ENCODE data around the gene RUNX2. TPM values are rescaled to one million over a fixed set of nuclear protein-coding genes. Genes with fewer than 3 reads are reported as not detected.

The RUNX2 gene
- total and polyA plus RNA-seq, 2 of the 8 experiments (the other 6 are each of a cell fraction or from before 2014, with no cell fraction given), result 0.26 to 1.2 TPM

DNA sequence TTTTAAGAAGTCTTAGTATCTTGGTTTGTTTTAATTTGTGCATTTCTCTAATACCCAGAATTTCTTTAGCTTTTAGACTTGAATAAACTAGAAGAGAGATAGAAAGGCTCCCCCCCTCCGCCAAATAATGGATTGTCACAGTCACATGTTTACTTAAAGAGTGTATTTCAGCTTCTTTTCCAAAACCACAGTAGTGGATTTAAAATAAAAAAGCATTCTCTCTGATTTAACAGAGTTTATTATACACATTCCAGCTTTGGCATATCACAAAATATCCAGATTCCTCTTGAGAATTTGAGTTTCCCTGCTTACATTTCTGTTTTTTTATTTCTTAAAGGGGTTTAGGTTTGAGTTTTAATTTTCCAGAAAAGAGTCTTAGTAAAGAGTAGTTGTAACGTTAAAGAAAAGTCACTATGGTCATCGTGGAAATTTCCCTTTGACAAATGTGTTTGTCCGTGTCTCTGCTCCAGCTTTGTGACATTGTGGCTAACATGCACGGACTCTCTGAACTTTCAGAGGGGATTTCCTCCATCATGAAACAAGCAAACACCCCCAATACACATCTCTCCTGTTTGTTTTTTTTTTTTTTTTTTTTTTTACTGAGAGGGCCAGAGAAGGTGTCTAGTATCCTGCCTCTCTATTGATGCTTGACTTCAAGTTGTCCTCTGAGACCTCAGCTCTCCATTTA, 163.1 kb downstream of the RUNX2 start:
- Histone ChIP-seq H3K23ac (ENCODE audit: insufficient read length) (no peak overlapping the region), H3K79me2 (ENCODE audit: control insufficient read depth in 1 of 2, insufficient read depth in 2 of 2, low read length in 2 of 2) (no peaks in the 10 kb centered on the region), H3K4me3 (ENCODE audit: extremely low read depth in 1 of 4, insufficient read depth in 2 of 4, low read depth in 3 of 4, low read length in 4 of 4) (no peak overlapping the region), H4K5ac (ENCODE audit: insufficient read length, low read depth, low read length) (no peak overlapping the region), H3K23me2 (ENCODE audit: low read depth, low read length) (no peaks in the 10 kb centered on the region), H2AFZ (ENCODE audit: low read length) (no peak overlapping the region), H2BK20ac (ENCODE audit: low read length) (no peak overlapping the region), H2AK5ac (ENCODE audit: low read depth, low read length) (no peak overlapping the region), H3K18ac (ENCODE audit: extremely low read depth, low read length) (no peak overlapping the region), H3K79me1 (ENCODE audit: low read depth, low read length) (no peaks in the 10 kb centered on the region), H3K56ac (replicated peaks; ENCODE audit: insufficient read length, low read depth, low read length) (no peak overlapping the region), H4K20me1 (replicated peaks in 1 of 2; ENCODE audit: control insufficient read depth in 1 of 2, insufficient read depth in 2 of 2, low read length in 2 of 2) (no peaks in the 10 kb centered on the region), H3K36me3 (ENCODE audit: control insufficient read depth in 2 of 4, insufficient read depth in 4 of 4, low read length in 3 of 4) (no peaks in the 10 kb centered on the region), H3K4me1 (replicated peaks in 1 of 4; ENCODE audit: control insufficient read depth in 3 of 4, insufficient read depth in 4 of 4, low read length in 3 of 4) (peaks cover 0 to 3% (median 0%) of the 10 kb centered on the region in 4 experiments; a peak in 1 of 7 replicates), H2BK12ac (ENCODE audit: low read depth, low read length) (no peak overlapping the region), H3K9ac (replicated peaks in 1 of 4; ENCODE audit: extremely low read depth in 1 of 4, low read depth in 3 of 4, low read length in 3 of 4) (no peak overlapping the region), H3K4me2 (ENCODE audit: insufficient read depth in 1 of 2, low read depth in 2 of 2, low read length in 2 of 2) (no peak overlapping the region), H3K27me3 (replicated peaks in 1 of 4; ENCODE audit: control insufficient read depth in 3 of 4, extremely low read depth in 1 of 4, insufficient read depth in 3 of 4, low read length in 3 of 4) (no peaks in the 10 kb centered on the region), H2BK15ac (ENCODE audit: low read length) (no peak overlapping the region), H4K91ac (replicated peaks; ENCODE audit: insufficient read length, low read length) (no peak overlapping the region), H3K4ac (replicated peaks; ENCODE audit: insufficient read length, low read depth, low read length) (no peak overlapping the region), H3K27ac (ENCODE audit: low read depth, low read length) (no peak overlapping the region), H3K9me3 (ENCODE audit: insufficient read depth in 2 of 2, low read depth in 1 of 2, low read length in 1 of 2) (no peaks in the 10 kb centered on the region), H3K14ac (ENCODE audit: insufficient read length) (no peak overlapping the region), H4K8ac (ENCODE audit: extremely low read depth, insufficient read depth, low read length) (no peak overlapping the region), H2BK5ac (ENCODE audit: low read depth, low read length) (no peak overlapping the region), H2BK120ac (replicated peaks; ENCODE audit: low read depth, low read length) (no peak overlapping the region)
- ChIA-PET CTCF (ENCODE audit: partially characterized antibody) (interaction anchor here (1.1 to 6.4 kb wide), 2 partner anchors 10 to 141 kb away, joined by 3 to 38 read pairs; no protein-coding TSS in a partner anchor), POLR2A (ENCODE audit: partially characterized antibody) (no interaction called here)
- WGBS, 2 experiments (ENCODE audit: extremely low coverage in 1 of 2, insufficient coverage in 1 of 2, insufficient read length in 1 of 2, insufficient replicate concordance in 2 of 2, low coverage in 1 of 2, low lambda C conversion rate in 2 of 2, missing lambda C conversion rate in 1 of 2), result 88% methylated on average over 5 of the region's 5 CpGs; no CpG with 5 or more reads in 1 of the 2 experiments
- FAIRE-seq (no peak), DNase-seq (ENCODE audit: low read depth in 1 of 2, low spot score in 2 of 2) (no peak)
- TF ChIP-seq KDM4A (IDR thresholded peaks at IDR 0.05; ENCODE audit: low read depth, low read length, severe bottlenecking) (no peak), TBP (IDR thresholded peaks at IDR 0.05; ENCODE audit: low read depth, low read length) (no peak), CBX8 (IDR thresholded peaks at IDR 0.05; ENCODE audit: borderline replicate concordance, low read depth, low read length) (no peak), FOSL1 (IDR thresholded peaks at IDR 0.05; ENCODE audit: insufficient read depth, low read depth, low read length) (no peak), RFX5 (IDR thresholded peaks at IDR 0.05; ENCODE audit: borderline replicate concordance, low read depth, low read length) (no peak), KDM1A (IDR thresholded peaks at IDR 0.05; ENCODE audit: borderline replicate concordance, low read length) (no peak)
- TF ChIP-seq, protein P1, sequence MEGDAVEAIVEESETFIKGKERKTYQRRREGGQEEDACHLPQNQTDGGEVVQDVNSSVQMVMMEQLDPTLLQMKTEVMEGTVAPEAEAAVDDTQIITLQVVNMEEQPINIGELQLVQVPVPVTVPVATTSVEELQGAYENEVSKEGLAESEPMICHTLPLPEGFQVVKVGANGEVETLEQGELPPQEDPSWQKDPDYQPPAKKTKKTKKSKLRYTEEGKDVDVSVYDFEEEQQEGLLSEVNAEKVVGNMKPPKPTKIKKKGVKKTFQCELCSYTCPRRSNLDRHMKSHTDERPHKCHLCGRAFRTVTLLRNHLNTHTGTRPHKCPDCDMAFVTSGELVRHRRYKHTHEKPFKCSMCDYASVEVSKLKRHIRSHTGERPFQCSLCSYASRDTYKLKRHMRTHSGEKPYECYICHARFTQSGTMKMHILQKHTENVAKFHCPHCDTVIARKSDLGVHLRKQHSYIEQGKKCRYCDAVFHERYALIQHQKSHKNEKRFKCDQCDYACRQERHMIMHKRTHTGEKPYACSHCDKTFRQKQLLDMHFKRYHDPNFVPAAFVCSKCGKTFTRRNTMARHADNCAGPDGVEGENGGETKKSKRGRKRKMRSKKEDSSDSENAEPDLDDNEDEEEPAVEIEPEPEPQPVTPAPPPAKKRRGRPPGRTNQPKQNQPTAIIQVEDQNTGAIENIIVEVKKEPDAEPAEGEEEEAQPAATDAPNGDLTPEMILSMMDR (IDR thresholded peaks at IDR 0.05; ENCODE audit: control extremely low read depth in 1 of 3, insufficient read depth in 1 of 3, low read depth in 1 of 3, low read length in 3 of 3), result no peak
- TF ChIP-seq, protein P2, sequence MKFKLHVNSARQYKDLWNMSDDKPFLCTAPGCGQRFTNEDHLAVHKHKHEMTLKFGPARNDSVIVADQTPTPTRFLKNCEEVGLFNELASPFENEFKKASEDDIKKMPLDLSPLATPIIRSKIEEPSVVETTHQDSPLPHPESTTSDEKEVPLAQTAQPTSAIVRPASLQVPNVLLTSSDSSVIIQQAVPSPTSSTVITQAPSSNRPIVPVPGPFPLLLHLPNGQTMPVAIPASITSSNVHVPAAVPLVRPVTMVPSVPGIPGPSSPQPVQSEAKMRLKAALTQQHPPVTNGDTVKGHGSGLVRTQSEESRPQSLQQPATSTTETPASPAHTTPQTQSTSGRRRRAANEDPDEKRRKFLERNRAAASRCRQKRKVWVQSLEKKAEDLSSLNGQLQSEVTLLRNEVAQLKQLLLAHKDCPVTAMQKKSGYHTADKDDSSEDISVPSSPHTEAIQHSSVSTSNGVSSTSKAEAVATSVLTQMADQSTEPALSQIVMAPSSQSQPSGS (IDR thresholded peaks at IDR 0.05; ENCODE audit: low read length), result no peak

Measured in H1 (cell line).